Prostate gland (tissue), 2 donors: ENCODE measurements around the gene SEMA6A. TPM values are rescaled to one million over a fixed set of nuclear protein-coding genes. Genes with fewer than 3 reads are reported as not detected.

ENCODE experiments used
- DNase-seq: peaks from one replicate; pipeline ENCODE4 v3.0.0-alpha.2; 2019; ENCODE audit warnings: low spot score
- H3K27ac ChIP-seq, 2 donors: fragments of 200-600 bp; sonication (generic); 2 replicates each; pipeline ENCODE4 v1.5.1; 2017 to 2019
- H3K27me3 ChIP-seq: fragments of 200-600 bp; sonication (generic); replicated peaks from 2 replicates; pipeline ENCODE4 v1.5.1; 2019; ENCODE audit not compliant: insufficient read depth
- H3K36me3 ChIP-seq, 2 donors: fragments of 200-600 bp; sonication (generic); 1 replicate in 1 of 2; 2 replicates in 1 of 2; pipeline versions ENCODE4 v1.5.1 to v1.8.1; 2017 to 2019
- H3K4me1 ChIP-seq: fragments of 200-600 bp; sonication (generic); replicated peaks from 2 replicates; pipeline ENCODE4 v1.5.1; 2019
- H3K4me3 ChIP-seq, 2 donors: fragments of 200-600 bp; sonication (generic); 2 replicates each; pipeline ENCODE4 v1.5.1; 2017 to 2019
- H3K9me3 ChIP-seq: fragments of 200-600 bp; sonication (generic); 2 replicates; pipeline ENCODE4 v1.5.1; 2017
- POLR2A ChIP-seq: fragments of 450-650 bp; IDR thresholded peaks from one replicate; pipeline ENCODE4 v1.6.1; 2016; ENCODE audit warnings: antibody characterized with exemption, mild to moderate bottlenecking
- POLR2AphosphoS5 ChIP-seq: sonication (generic); formaldehyde crosslinking; IDR thresholded peaks from one replicate; pipeline ENCODE4 v1.6.1; 2017; ENCODE audit warnings: antibody characterized with exemption
- WGBS: methylation state at CpG from one replicate; pipeline ENCODE4 v1.1.5; 2018; 5-methylcytosine and 5-hydroxymethylcytosine counted together
- intact Hi-C: fragments of 100-400 bp; cut with DNase I; formaldehyde crosslinking; loops from one replicate; pipeline ENCODE4 v1.14.2; 2022
- total RNA-seq, 2 donors: library from RNA; depleted of rRNA; stranded (reverse); fragments of >200 nt; gene quantifications; one replicate each; pipeline ENCODE4 v1.1.0, GENCODE V29; 2016
- TF ChIP-seq, protein P1 (sequence below), 4 experiments: fragments of 200-600 bp in 2 of 4; fragments of 450-650 bp in 2 of 4; sonication (generic) in 2 of 4; IDR thresholded peaks; 1 replicate in 3 of 4; 2 replicates in 1 of 4; pipeline ENCODE4 v1.5.1; 2016 to 2019; ENCODE audit warnings: antibody characterized with exemption in 4 of 4, mild to moderate bottlenecking in 2 of 4, moderate library complexity in 2 of 4

Gene SEMA6A
- total RNA-seq, 2 donors from 2014 or later = 12.8 to 57.1 TPM

DNA sequence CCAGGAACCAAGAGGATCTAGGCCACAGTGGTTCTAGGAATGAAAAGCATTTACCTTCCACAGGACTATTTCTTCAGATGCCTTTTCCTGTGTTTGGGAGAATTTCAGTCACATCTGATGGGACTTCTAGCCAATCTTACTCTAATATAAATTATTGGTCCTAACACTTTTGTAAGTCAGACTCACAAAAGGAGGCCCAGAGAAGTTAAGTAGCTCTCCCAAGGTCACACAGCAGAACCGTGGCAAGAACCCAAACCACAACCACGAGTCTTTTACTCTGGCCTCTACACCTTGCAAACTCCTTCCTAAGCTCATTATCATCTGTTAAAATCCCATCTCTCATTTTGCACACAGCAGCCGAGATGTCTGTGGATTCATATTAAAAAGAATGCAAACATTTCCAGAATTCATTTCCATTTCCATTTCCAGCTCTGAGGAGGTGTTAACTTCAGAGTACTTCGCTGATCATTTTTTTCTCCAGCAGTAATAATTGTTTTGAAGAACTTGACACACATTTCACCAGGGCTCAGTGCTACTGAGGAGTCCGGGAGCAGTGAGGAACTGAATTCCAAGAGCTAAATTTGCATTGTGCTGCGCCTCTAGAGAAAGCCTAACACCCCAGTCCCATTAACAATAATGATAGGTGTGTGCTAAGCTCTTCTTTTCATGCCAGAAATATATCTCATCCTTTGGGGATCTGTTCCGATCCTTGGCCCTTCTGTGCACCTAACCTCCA, 168.1 kb downstream of the SEMA6A start:
- intact Hi-C loops = no loop called here
- Histone ChIP-seq H3K4me3 (no peak overlapping the region), H3K36me3 (no peaks in the 10 kb centered on the region), H3K27ac (no peak overlapping the region), H3K27me3 (no peaks in the 10 kb centered on the region), H3K9me3 (no peaks in the 10 kb centered on the region), H3K4me1 (no peaks in the 10 kb centered on the region)
- no peak for DNase-seq
- TF ChIP-seq, protein P1, sequence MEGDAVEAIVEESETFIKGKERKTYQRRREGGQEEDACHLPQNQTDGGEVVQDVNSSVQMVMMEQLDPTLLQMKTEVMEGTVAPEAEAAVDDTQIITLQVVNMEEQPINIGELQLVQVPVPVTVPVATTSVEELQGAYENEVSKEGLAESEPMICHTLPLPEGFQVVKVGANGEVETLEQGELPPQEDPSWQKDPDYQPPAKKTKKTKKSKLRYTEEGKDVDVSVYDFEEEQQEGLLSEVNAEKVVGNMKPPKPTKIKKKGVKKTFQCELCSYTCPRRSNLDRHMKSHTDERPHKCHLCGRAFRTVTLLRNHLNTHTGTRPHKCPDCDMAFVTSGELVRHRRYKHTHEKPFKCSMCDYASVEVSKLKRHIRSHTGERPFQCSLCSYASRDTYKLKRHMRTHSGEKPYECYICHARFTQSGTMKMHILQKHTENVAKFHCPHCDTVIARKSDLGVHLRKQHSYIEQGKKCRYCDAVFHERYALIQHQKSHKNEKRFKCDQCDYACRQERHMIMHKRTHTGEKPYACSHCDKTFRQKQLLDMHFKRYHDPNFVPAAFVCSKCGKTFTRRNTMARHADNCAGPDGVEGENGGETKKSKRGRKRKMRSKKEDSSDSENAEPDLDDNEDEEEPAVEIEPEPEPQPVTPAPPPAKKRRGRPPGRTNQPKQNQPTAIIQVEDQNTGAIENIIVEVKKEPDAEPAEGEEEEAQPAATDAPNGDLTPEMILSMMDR (IDR thresholded peaks at IDR 0.05) = no peak
- TF ChIP-seq POLR2A (no peak), POLR2AphosphoS5 (no peak)
- 90% methylated on average over 7 of the region's 7 CpGs for WGBS

DNA sequence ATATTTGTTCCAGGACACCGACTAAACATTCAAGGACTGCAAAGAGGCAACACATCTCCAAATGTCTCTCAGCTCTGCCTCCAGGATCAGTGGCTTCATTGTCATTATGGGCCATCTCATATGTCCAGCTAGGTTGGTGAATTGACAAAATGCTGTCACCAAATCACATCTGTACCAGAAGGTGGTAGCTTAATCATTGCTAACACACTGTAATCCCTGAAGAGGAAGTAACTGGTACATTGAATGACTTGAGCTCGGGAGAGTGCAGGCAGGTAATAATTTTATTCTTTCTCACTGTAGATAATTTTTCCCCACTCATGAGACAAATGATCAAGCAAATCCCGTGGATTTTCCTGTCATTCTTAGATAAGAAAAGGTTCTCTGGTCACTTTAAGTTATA, 169.8 kb downstream of the SEMA6A start:
- TF ChIP-seq POLR2A (no peak), POLR2AphosphoS5 (no peak)
- TF ChIP-seq, protein P1 (IDR thresholded peaks at IDR 0.05) = no peak
- Histone ChIP-seq H3K4me1 (no peaks in the 10 kb centered on the region), H3K27ac (no peak overlapping the region), H3K27me3 (no peaks in the 10 kb centered on the region), H3K9me3 (no peaks in the 10 kb centered on the region), H3K4me3 (no peak overlapping the region), H3K36me3 (no peaks in the 10 kb centered on the region)
- intact Hi-C loops = no loop called here
- no peak for DNase-seq
- WGBS = 87% methylated on average over 3 of the region's 3 CpGs

DNA sequence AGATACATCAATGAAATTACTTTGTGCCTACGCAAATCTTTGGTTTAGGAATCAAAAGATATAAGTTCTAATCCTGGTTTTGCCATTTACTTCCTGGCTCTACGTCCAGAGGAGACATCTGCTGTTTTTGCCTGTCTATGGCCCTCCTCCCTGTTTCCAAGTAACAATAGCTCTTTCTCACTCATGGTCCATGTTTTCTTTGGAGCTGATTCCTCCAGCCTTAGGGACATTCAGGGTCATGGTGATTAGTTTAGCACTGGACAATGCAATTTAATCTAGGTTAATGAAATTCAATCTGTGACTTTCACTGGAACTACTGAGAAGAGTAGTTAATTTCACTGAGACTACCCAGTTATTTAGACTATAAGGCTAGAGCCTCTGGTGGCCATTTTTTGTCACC, 170.6 kb downstream of the SEMA6A start:
- Histone ChIP-seq H3K27ac (no peak overlapping the region), H3K9me3 (no peaks in the 10 kb centered on the region), H3K4me3 (no peak overlapping the region), H3K4me1 (no peaks in the 10 kb centered on the region), H3K27me3 (no peaks in the 10 kb centered on the region), H3K36me3 (no peaks in the 10 kb centered on the region)
- intact Hi-C loops = no loop called here
- WGBS = 74% methylated on average over 2 of the region's 2 CpGs
- TF ChIP-seq, protein P1 (IDR thresholded peaks at IDR 0.05) = no peak
- TF ChIP-seq POLR2A (no peak), POLR2AphosphoS5 (no peak)
- DNase-seq = no peak

GRCh38 chr5:116402235-116402634, 172.4 kb downstream of the SEMA6A start:
- no peak for DNase-seq
- Histone ChIP-seq H3K36me3 (no peaks in the 10 kb centered on the region), H3K4me3 (no peak overlapping the region), H3K27me3 (no peaks in the 10 kb centered on the region), H3K4me1 (no peaks in the 10 kb centered on the region), H3K9me3 (no peaks in the 10 kb centered on the region), H3K27ac (no peak overlapping the region)
- WGBS = 59% methylated on average over 5 of the region's 5 CpGs
- intact Hi-C loops = no loop called here
- TF ChIP-seq POLR2AphosphoS5 (no peak), POLR2A (no peak)
- TF ChIP-seq, protein P1 (IDR thresholded peaks at IDR 0.05) = no peak

DNA sequence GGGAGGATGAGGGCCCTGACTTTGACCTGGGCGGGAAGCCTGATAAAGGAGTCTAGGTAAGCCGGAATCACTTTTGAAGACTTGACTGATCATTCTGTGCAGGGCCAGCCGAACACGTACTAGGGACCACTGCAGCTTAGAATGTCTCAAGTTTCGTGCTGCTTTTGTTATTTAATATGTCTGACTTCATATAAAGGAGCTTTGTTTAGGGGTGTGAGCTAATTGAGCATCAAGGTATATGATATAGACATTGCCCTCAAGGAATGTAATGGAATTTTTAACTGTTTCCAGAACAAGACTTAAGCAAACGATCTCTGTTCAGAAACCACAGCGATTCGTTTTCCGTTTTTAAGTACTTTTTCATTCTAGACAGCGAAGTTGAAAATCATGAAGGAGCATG, 173.0 kb downstream of the SEMA6A start:
- no peaks in the 10 kb centered on the region for H3K9me3 ChIP-seq
- H3K36me3 ChIP-seq = no peaks in the 10 kb centered on the region
- H3K27ac ChIP-seq = no peak overlapping the region
- no peak overlapping the region for H3K4me3 ChIP-seq
- DNase-seq = no peak
- intact Hi-C loops = no loop called here
- no peaks in the 10 kb centered on the region for H3K27me3 ChIP-seq
- H3K4me1 ChIP-seq = no peaks in the 10 kb centered on the region
- 77% methylated on average over 10 of the region's 10 CpGs for WGBS
- TF ChIP-seq, protein P1 (IDR thresholded peaks at IDR 0.05) = no peak
- TF ChIP-seq POLR2AphosphoS5 (no peak), POLR2A (no peak)
